Uterus (tissue), 2 donors: Measurements from ENCODE around the gene ZBTB7C.

Source experiments
- POLR2A ChIP-seq, 2 donors: fragments of 450-650 bp; IDR thresholded peaks; one replicate each; pipeline ENCODE4 v1.6.1; 2016; ENCODE audit warnings: antibody characterized with exemption in 2 of 2, mild to moderate bottlenecking in 1 of 2, moderate library complexity in 1 of 2
- TF ChIP-seq, protein P1 (sequence below), 4 experiments: fragments of 200-600 bp in 2 of 4; fragments of 450-650 bp in 2 of 4; sonication (generic) in 2 of 4; IDR thresholded peaks; one replicate each; pipeline ENCODE4 v1.5.1; 2016 to 2019; ENCODE audit warnings: antibody characterized with exemption in 4 of 4, mild to moderate bottlenecking in 2 of 4, moderate library complexity in 1 of 4

DNA sequence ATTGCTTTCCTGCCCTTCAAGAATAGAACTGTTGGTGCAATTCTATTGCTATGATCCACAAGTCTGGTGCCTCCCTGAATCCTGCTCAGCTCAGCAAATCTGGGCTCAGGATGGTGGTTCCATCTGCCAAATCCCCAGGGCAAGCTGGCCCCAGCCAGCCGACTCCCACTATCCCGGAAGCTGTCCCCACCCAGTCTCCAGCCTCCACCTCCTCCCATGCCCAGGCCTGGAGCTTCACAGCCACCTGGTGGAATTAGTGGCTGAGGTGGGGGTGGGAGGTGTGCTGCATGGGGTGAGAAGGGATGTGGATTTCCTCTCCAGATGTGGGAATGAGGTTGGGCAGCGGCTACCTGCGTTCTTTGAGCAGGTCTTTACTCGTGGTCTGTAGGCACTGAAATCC lies 359.4 kb downstream of the ZBTB7C start:
- TF ChIP-seq, protein P1, sequence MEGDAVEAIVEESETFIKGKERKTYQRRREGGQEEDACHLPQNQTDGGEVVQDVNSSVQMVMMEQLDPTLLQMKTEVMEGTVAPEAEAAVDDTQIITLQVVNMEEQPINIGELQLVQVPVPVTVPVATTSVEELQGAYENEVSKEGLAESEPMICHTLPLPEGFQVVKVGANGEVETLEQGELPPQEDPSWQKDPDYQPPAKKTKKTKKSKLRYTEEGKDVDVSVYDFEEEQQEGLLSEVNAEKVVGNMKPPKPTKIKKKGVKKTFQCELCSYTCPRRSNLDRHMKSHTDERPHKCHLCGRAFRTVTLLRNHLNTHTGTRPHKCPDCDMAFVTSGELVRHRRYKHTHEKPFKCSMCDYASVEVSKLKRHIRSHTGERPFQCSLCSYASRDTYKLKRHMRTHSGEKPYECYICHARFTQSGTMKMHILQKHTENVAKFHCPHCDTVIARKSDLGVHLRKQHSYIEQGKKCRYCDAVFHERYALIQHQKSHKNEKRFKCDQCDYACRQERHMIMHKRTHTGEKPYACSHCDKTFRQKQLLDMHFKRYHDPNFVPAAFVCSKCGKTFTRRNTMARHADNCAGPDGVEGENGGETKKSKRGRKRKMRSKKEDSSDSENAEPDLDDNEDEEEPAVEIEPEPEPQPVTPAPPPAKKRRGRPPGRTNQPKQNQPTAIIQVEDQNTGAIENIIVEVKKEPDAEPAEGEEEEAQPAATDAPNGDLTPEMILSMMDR (IDR thresholded peaks at IDR 0.05): no peak
- no peak for TF ChIP-seq POLR2A (IDR thresholded peaks at IDR 0.05)
